Caco-2 (cell line): ENCODE measurements around the gene TSPAN5. TPM values are rescaled to one million over a fixed set of nuclear protein-coding genes. Genes with fewer than 3 reads are reported as not detected.

Source experiments
- BruUV-seq: library from RNA; stranded (reverse); fragments of 400-500 nt; replicated peaks from 2 replicates; lab custom pipeline; 2021; lab: Mats Ljungman, UMichigan
- CTCF ChIA-PET: fragments of 300-600 bp; sonication (Branson Sonifier 250); formaldehyde crosslinking; loops from one replicate; lab custom pipeline; 2022; ENCODE audit warnings: antibody characterized with exemption; lab: Charles Lee
- POLR2A ChIA-PET: fragments of 300-600 bp; sonication (Branson Sonifier 250); formaldehyde crosslinking; loops from one replicate; lab custom pipeline; 2022; ENCODE audit warnings: antibody characterized with exemption; lab: Charles Lee
- DNase-seq, 2 experiments: peaks; one replicate each; pipeline versions ENCODE4 v3.0.0 to v3.0.0-alpha.2; 2020 to 2022
- H3K27me3 ChIP-seq: replicated peaks from 2 replicates; pipeline ENCODE4 v1.6.0; 2011; ENCODE audit warnings: low read length; ENCODE audit not compliant: control insufficient read depth, insufficient read depth
- H3K36me3 ChIP-seq: 2 replicates; pipeline ENCODE4 v1.5.1; 2011; ENCODE audit warnings: low read length; ENCODE audit not compliant: control insufficient read depth, insufficient read depth
- H3K4me1 ChIP-seq: fragments of 250-450 bp; sonication (Bioruptor Pico); 2 replicates; pipeline ENCODE4 v1.5.1; 2020; ENCODE audit warnings: mild to moderate bottlenecking
- H3K4me3 ChIP-seq: 2 replicates; pipeline ENCODE4 v1.5.1; 2011; ENCODE audit warnings: low read depth, mild to moderate bottlenecking, control low read depth, low read length
- H3K9me3 ChIP-seq: fragments of 250-450 bp; sonication (Bioruptor Pico); 2 replicates; pipeline ENCODE4 v1.5.1; 2020; ENCODE audit warnings: mild to moderate bottlenecking, moderate library complexity
- H3K27ac Mint-ChIP-seq: one replicate; pipeline ENCODE4 v1.8.0; 2022; ENCODE audit warnings: mixed read lengths; ENCODE audit not compliant: unreplicated experiment
- H3K27me3 Mint-ChIP-seq: one replicate; pipeline ENCODE4 v1.8.0; 2022; ENCODE audit warnings: mixed read lengths; ENCODE audit not compliant: insufficient read depth, unreplicated experiment
- H3K36me3 Mint-ChIP-seq: one replicate; pipeline ENCODE4 v1.8.0; 2022; ENCODE audit warnings: mild to moderate bottlenecking, mixed read lengths; ENCODE audit not compliant: insufficient read depth, unreplicated experiment
- H3K4me1 Mint-ChIP-seq: one replicate; pipeline ENCODE4 v1.8.0; 2022; ENCODE audit warnings: low read depth, mixed read lengths; ENCODE audit not compliant: unreplicated experiment
- H3K4me3 Mint-ChIP-seq: one replicate; pipeline ENCODE4 v1.8.0; 2022; ENCODE audit warnings: mild to moderate bottlenecking, moderate library complexity, mixed read lengths; ENCODE audit not compliant: unreplicated experiment
- H3K9me3 Mint-ChIP-seq: one replicate; pipeline ENCODE4 v1.8.0; 2022; ENCODE audit warnings: mixed read lengths; ENCODE audit not compliant: unreplicated experiment
- intact Hi-C: fragments of 100-400 bp; cut with micrococcal nuclease; formaldehyde crosslinking; loops from one replicate; pipeline ENCODE4 v1.10.0; 2022; ENCODE audit not compliant: unreplicated experiment
- total RNA-seq: library from RNA; stranded (reverse); gene quantifications from 2 replicates; pipeline ENCODE4 v1.2.3, GENCODE V29; 2022
- TF ChIP-seq, protein P1 (sequence below), 2 experiments: fragments of 200-600 bp in 1 of 2; IDR thresholded peaks; 1 replicate in 1 of 2; 2 replicates in 1 of 2; pipeline versions ENCODE4 v1.5.1 to v1.8.0; 2011 to 2022; ENCODE audit warnings: antibody characterized with exemption in 1 of 2, control low read depth in 1 of 2, inconsistent platforms in 1 of 2, low read depth in 1 of 2, low read length in 1 of 2, mild to moderate bottlenecking in 1 of 2, moderate library complexity in 1 of 2; ENCODE audit not compliant: insufficient read depth in 1 of 2, severe bottlenecking in 1 of 2, unreplicated experiment in 1 of 2

TSPAN5 gene
- total RNA-seq, 1 experiment from 2014 or later, result 24.1 TPM

DNA sequence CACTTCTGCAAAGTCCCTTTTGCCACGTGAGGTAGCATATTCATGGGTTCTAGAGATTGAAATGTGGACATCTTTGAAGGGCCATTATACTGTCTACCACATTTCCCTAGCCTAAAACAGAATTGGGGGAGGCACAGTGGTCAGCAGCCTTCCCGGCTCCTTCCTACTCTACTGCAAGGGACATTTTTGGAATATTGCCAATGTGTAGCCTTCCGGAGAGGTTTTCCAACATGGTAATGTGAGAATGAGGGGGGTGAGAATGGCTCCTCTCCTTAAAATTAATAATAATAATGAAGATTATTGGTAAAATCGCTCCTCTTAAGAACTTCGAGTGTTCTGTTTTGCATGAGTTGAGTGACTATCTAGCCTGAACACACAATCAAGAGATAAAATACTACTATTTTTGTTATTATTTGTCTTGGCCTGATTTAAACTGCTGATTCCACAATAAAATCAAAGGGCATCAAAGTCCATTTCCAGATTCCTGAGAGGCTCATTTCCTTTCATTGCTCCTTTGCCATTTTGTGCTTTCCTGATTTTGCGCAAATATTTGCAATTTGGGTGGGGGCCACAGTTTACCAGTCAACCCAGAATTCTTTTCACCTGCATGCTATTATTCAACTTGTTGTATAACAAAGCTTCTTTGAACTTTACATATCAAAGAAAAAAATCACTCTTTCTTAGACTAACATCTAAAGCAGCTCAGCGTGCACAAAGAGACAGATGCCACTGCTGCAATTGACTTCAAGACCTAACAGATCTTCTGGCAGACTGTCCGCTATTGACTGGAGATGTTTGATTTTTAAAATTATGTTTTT is 27.0 kb upstream of the TSPAN5 start:
- H3K27me3 ChIP-seq, result no peaks in the 10 kb centered on the region
- Mint-ChIP-seq H3K9me3 (peaks cover 5% of the 10 kb centered on the region), H3K4me3 (no peak overlapping the region), H3K27ac (no peak overlapping the region), H3K36me3 (no peaks in the 10 kb centered on the region), H3K27me3 (no peaks in the 10 kb centered on the region), H3K4me1 (peaks cover 52% of the 10 kb centered on the region)
- H3K4me1 ChIP-seq, result peaks cover 47% of the 10 kb centered on the region
- no peak overlapping the region for H3K4me3 ChIP-seq
- H3K36me3 ChIP-seq, result no peaks in the 10 kb centered on the region
- POLR2A ChIA-PET, result interaction anchor here (0.6 kb wide), 1 partner anchor 116 kb away, joined by 4 read pairs; no protein-coding TSS in a partner anchor
- CTCF ChIA-PET, result no interaction called here
- peak; percentile 64 to 65 for DNase-seq
- no TSS peak for BruUV-seq
- intact Hi-C loops, result loop anchor here (1.0 to 5.0 kb wide), 4 partner anchors 61 to 132 kb away; no protein-coding TSS in a partner anchor
- TF ChIP-seq, protein P1, sequence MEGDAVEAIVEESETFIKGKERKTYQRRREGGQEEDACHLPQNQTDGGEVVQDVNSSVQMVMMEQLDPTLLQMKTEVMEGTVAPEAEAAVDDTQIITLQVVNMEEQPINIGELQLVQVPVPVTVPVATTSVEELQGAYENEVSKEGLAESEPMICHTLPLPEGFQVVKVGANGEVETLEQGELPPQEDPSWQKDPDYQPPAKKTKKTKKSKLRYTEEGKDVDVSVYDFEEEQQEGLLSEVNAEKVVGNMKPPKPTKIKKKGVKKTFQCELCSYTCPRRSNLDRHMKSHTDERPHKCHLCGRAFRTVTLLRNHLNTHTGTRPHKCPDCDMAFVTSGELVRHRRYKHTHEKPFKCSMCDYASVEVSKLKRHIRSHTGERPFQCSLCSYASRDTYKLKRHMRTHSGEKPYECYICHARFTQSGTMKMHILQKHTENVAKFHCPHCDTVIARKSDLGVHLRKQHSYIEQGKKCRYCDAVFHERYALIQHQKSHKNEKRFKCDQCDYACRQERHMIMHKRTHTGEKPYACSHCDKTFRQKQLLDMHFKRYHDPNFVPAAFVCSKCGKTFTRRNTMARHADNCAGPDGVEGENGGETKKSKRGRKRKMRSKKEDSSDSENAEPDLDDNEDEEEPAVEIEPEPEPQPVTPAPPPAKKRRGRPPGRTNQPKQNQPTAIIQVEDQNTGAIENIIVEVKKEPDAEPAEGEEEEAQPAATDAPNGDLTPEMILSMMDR (IDR thresholded peaks at IDR 0.05; ENCODE audit: insufficient read depth in 1 of 2, low read depth in 1 of 2, low read length in 1 of 2, severe bottlenecking in 1 of 2, unreplicated experiment in 1 of 2), result no peak
- H3K9me3 ChIP-seq, result no peaks in the 10 kb centered on the region

DNA sequence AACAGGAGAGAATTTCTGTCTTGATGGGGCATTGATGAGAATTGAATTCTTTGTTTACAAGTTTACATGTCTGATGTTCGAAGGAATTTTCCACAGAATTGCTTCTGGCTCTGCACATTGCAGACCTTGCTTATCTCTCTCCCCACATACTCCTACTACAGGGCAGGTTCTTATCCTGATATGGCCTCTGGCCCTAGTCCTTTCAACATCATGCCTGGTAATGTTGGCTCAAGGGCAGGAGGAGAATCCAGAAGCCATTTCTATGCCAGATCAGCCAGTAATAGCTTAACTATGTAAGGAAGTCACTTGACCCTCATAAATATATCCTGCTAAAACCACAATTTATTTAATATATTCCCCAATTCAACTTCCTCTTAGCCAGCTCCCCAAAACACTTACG is 24.3 kb upstream of the TSPAN5 start:
- H3K4me1 Mint-ChIP-seq, result peaks cover 47% of the 10 kb centered on the region
- Histone ChIP-seq H3K4me3 (no peak overlapping the region), H3K4me1 (peaks cover 59% of the 10 kb centered on the region), H3K36me3 (no peaks in the 10 kb centered on the region), H3K27me3 (no peaks in the 10 kb centered on the region), H3K9me3 (no peaks in the 10 kb centered on the region)
- no TSS peak for BruUV-seq
- no peaks in the 10 kb centered on the region for H3K27me3 Mint-ChIP-seq
- H3K36me3 Mint-ChIP-seq, result no peaks in the 10 kb centered on the region
- H3K27ac Mint-ChIP-seq, result no peak overlapping the region
- TF ChIP-seq, protein P1 (IDR thresholded peaks at IDR 0.05; ENCODE audit: insufficient read depth in 1 of 2, low read depth in 1 of 2, low read length in 1 of 2, severe bottlenecking in 1 of 2, unreplicated experiment in 1 of 2), result no peak
- intact Hi-C loops, result no loop called here
- peak; percentile 50 to 56 for DNase-seq
- ChIA-PET POLR2A (interaction anchor here (0.7 kb wide), 1 partner anchor 346 kb away, joined by 7 read pairs; no protein-coding TSS in a partner anchor), CTCF (no interaction called here)
- H3K4me3 Mint-ChIP-seq, result no peak overlapping the region
- no peaks in the 10 kb centered on the region for H3K9me3 Mint-ChIP-seq

DNA sequence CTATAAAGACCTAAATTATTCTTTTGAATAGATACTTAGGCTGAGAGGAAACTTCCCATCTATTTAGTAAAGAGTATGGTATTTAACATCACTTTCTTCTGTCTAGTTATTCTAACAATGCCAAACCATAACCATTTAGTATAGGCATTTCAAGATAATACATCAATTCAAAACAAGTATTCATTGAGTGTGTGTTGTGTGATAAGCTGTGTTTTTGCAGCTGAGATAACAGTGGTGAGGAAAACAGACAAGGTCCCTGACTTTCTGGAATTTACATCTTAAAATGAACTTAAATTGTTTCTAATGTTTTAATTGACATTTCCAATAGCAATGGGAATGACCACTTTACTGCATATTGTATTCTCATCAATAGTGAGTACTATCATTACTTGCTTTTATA is 22.4 kb upstream of the TSPAN5 start:
- no peaks in the 10 kb centered on the region for H3K9me3 ChIP-seq
- Mint-ChIP-seq H3K27me3 (no peaks in the 10 kb centered on the region), H3K9me3 (no peaks in the 10 kb centered on the region), H3K27ac (no peak overlapping the region), H3K36me3 (no peaks in the 10 kb centered on the region), H3K4me1 (peaks cover 31% of the 10 kb centered on the region), H3K4me3 (no peak overlapping the region)
- no peaks in the 10 kb centered on the region for H3K27me3 ChIP-seq
- POLR2A ChIA-PET, result no interaction called here
- TF ChIP-seq, protein P1 (IDR thresholded peaks at IDR 0.05; ENCODE audit: insufficient read depth in 1 of 2, low read depth in 1 of 2, low read length in 1 of 2, severe bottlenecking in 1 of 2, unreplicated experiment in 1 of 2), result no peak
- DNase-seq, result no peak
- peaks cover 52% of the 10 kb centered on the region for H3K4me1 ChIP-seq
- CTCF ChIA-PET, result no interaction called here
- BruUV-seq, result no TSS peak
- H3K36me3 ChIP-seq, result no peaks in the 10 kb centered on the region
- no peak overlapping the region for H3K4me3 ChIP-seq
- intact Hi-C loops, result loop anchor here (2.0 kb wide), 1 partner anchor 20 kb away; no protein-coding TSS in a partner anchor
